AG09309 (cell line): Measurements from ENCODE around the gene NFKBIE.

Experiments used
- DNase-seq: peaks from one replicate; pipeline ENCODE4 v3.0.0-alpha.2; 2010; ENCODE audit warnings: low read depth
- H3K4me3 ChIP-seq: 2 replicates; pipeline ENCODE4 v1.5.1; 2011; ENCODE audit warnings: mild to moderate bottlenecking, low read depth, low read length, moderate library complexity; ENCODE audit not compliant: control insufficient read depth
- TF ChIP-seq, protein P1 (sequence below): IDR thresholded peaks from 2 replicates; pipeline ENCODE4 v1.5.1; 2011; ENCODE audit warnings: mild to moderate bottlenecking, low read depth, low read length, inconsistent platforms; ENCODE audit not compliant: insufficient read depth, control insufficient read depth; ENCODE audit errors: missing control alignments

The NFKBIE gene

GRCh38 chr6:44289726-44290260 is 24.4 kb upstream of the NFKBIE start:
- no peak overlapping the region for H3K4me3 ChIP-seq
- TF ChIP-seq, protein P1, sequence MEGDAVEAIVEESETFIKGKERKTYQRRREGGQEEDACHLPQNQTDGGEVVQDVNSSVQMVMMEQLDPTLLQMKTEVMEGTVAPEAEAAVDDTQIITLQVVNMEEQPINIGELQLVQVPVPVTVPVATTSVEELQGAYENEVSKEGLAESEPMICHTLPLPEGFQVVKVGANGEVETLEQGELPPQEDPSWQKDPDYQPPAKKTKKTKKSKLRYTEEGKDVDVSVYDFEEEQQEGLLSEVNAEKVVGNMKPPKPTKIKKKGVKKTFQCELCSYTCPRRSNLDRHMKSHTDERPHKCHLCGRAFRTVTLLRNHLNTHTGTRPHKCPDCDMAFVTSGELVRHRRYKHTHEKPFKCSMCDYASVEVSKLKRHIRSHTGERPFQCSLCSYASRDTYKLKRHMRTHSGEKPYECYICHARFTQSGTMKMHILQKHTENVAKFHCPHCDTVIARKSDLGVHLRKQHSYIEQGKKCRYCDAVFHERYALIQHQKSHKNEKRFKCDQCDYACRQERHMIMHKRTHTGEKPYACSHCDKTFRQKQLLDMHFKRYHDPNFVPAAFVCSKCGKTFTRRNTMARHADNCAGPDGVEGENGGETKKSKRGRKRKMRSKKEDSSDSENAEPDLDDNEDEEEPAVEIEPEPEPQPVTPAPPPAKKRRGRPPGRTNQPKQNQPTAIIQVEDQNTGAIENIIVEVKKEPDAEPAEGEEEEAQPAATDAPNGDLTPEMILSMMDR = no peak
- no peak for DNase-seq

DNA sequence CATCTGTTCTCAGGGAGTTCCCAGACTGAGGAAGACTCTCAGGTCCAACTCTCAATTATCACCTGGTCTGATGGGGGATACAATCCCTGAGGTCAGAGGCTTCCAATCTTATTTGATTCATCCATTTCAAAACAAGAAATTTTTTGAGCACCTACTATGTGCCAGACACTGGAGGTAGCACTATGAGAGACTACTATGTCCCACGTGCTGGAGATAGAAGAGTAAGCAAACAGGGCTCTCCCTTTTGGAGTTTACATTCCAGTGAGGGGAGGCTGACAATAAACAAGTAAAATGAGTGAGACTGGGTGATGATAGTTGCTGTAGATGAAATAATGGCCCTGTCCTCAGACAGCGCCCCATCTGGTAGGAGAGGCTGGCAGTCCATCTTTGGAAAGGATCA is 21.4 kb upstream of the NFKBIE start:
- no peak for DNase-seq
- TF ChIP-seq, protein P1 = no peak
- H3K4me3 ChIP-seq = no peak overlapping the region

GRCh38 chr6:44286285-44286565 is 20.9 kb upstream of the NFKBIE start:
- H3K4me3 ChIP-seq = no peak overlapping the region
- no peak for DNase-seq
- TF ChIP-seq, protein P1 = no peak

DNA sequence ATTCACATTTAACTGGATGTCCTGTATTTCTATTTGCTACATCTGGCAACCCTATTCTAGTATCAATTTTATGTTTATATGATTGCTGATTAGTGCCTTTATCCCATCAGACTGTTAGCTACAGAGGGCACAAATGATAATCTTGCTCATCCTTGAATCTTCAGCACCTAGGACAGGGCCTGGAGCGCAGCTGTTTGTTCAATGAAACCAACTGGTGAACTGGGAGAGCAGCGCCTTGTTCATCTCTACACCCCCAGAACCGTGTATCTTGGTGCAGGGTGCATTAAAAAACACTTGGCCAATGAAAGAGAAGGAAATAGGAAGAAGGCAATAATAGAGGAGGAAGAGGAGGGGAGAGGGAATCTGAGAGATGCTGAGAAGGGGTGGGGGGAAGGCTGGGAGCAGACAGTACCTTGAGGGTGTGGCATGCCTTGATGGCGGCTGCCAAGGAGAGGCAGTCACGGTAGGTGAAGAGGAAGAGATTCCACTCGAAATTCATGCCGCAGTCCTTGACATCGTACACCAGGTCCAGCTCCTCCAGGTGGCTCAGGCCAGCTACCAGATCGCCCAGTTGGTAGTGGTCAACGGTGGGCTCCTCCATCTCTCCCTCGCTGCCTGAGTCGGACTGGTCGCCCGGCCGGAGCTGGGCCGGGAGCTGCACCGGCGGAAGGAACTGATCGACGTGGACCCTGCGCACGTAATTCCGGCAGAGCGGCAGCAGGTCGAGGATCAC is 20.4 kb upstream of the NFKBIE start:
- DNase-seq = no peak
- TF ChIP-seq, protein P1 = no peak
- H3K4me3 ChIP-seq = no peak overlapping the region

DNA sequence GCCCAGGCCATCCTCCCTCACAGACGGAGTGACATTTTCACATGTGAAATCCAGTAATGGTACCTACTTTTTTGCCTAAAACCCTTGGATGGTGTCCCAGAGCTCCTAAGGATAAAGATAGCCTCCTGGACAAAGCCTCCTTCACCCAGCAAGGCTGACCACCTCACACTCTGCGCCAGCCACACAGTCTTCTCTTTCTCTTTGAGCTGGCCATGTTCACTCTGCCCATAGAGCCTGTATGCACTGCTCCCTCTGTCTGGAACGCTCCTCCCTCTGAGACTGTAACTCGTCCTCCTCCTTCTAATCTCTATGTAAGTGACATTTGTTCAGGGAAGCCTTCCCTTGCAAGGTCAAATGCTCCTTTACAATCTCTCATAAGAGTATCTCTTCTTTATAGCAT is 19.5 kb upstream of the NFKBIE start:
- H3K4me3 ChIP-seq = no peak overlapping the region
- no peak for DNase-seq
- TF ChIP-seq, protein P1 = no peak

DNA sequence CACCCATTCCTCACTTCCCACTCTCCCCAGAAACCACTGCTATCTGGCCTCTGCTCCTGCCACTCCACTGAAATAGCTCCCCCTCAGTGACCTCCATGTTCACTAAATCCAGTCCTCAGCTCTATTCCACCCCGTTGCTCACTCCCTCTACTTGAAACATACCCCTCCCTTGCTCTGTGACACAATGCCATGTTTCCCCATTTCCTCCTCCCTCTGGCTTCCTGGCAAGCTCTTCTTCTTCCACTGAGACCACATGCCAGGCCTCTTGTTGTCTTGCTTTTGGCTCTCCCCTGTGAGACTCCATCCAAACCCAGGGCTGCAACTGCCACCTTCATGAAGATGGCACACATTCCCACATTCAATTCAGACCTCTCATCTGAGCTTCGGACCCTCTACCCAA is 18.8 kb upstream of the NFKBIE start:
- TF ChIP-seq, protein P1 = no peak

More for the DNA sequence above, 18.8 kb upstream of the NFKBIE start:
- no peak for DNase-seq
- no peak overlapping the region for H3K4me3 ChIP-seq
